Chondrocyte (in vitro differentiated cells): ENCODE results near the gene SMIM33. TPM values are rescaled to one million over a fixed set of nuclear protein-coding genes. Genes with fewer than 3 reads are reported as not detected.
A peak's percentile ranks its signal among the peaks of the same experiment; 100 is the strongest.
"Not testable (repeated sequence)": the region's sequence is repeated elsewhere in the genome, so short reads cannot be mapped to it uniquely, and the experiment has no call there.

Source experiments
- DNase-seq: peaks from one replicate; pipeline ENCODE4 v3.0.0; 2021; ENCODE audit warnings: mixed read lengths, low spot score
- H3K27ac Mint-ChIP-seq: one replicate; pipeline ENCODE4 v1.8.0; 2021; ENCODE audit warnings: mild to moderate bottlenecking, moderate library complexity, mixed read lengths; ENCODE audit not compliant: unreplicated experiment
- H3K27me3 Mint-ChIP-seq: 2 replicates; pipeline ENCODE4 v1.8.0; 2021; ENCODE audit warnings: low read depth, mixed read lengths
- H3K36me3 Mint-ChIP-seq: 2 replicates; pipeline ENCODE4 v1.8.0; 2021; ENCODE audit warnings: low read depth, mixed read lengths
- H3K4me1 Mint-ChIP-seq: 2 replicates; pipeline ENCODE4 v1.8.0; 2021; ENCODE audit warnings: low read depth, mild to moderate bottlenecking, mixed read lengths
- H3K4me3 Mint-ChIP-seq: one replicate; pipeline ENCODE4 v1.8.0; 2021; ENCODE audit warnings: mild to moderate bottlenecking, moderate library complexity, mixed read lengths; ENCODE audit not compliant: unreplicated experiment
- H3K9me3 Mint-ChIP-seq: 2 replicates; pipeline ENCODE4 v1.8.0; 2021; ENCODE audit warnings: low read depth, mixed read lengths
- total RNA-seq: library from RNA; stranded (reverse); gene quantifications from 3 replicates; pipeline ENCODE4 v1.2.1, GENCODE V29; 2021
- TF ChIP-seq, protein P1 (sequence below): fragments of 200-600 bp; sonication (generic); IDR thresholded peaks from 2 replicates; pipeline ENCODE4 v1.5.0; 2021; ENCODE audit warnings: antibody characterized with exemption, mild to moderate bottlenecking, moderate library complexity

The SMIM33 gene
- total RNA-seq, 1 donor from 2014 or later, result not detected

DNA sequence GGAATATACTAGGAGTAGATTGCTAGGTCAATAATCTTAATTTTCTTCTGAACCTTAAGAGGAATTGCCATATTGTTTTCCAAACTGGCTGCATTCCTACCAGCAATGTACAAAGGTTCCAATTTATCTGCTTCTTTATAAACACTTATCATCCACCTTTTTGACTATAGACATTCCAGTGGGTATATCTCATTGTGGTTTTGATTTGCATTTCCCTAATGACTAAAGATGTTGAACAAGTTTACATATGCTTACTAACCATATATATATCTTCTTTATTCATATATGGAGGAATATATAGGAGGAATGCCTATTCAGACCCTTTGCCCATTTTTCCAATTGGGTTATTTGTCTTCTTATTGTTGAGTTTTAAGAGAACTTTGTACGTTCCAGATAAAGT is 39.1 kb upstream of the SMIM33 start:
- DNase-seq, result no peak
- no peak overlapping the region for H3K27ac Mint-ChIP-seq
- peaks cover 8% of the 10 kb centered on the region for H3K4me1 Mint-ChIP-seq
- H3K9me3 Mint-ChIP-seq, result no peaks in the 10 kb centered on the region
- no peak overlapping the region for H3K4me3 Mint-ChIP-seq
- H3K27me3 Mint-ChIP-seq, result no peaks in the 10 kb centered on the region
- TF ChIP-seq, protein P1, sequence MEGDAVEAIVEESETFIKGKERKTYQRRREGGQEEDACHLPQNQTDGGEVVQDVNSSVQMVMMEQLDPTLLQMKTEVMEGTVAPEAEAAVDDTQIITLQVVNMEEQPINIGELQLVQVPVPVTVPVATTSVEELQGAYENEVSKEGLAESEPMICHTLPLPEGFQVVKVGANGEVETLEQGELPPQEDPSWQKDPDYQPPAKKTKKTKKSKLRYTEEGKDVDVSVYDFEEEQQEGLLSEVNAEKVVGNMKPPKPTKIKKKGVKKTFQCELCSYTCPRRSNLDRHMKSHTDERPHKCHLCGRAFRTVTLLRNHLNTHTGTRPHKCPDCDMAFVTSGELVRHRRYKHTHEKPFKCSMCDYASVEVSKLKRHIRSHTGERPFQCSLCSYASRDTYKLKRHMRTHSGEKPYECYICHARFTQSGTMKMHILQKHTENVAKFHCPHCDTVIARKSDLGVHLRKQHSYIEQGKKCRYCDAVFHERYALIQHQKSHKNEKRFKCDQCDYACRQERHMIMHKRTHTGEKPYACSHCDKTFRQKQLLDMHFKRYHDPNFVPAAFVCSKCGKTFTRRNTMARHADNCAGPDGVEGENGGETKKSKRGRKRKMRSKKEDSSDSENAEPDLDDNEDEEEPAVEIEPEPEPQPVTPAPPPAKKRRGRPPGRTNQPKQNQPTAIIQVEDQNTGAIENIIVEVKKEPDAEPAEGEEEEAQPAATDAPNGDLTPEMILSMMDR, result no peak
- H3K36me3 Mint-ChIP-seq, result peaks cover 11% of the 10 kb centered on the region

GRCh38 chr5:139435676-139436075 is 35.1 kb upstream of the SMIM33 start:
- peaks cover 8% of the 10 kb centered on the region for H3K36me3 Mint-ChIP-seq
- peaks cover 17% of the 10 kb centered on the region for H3K4me1 Mint-ChIP-seq
- H3K4me3 Mint-ChIP-seq, result no peak overlapping the region
- no peaks in the 10 kb centered on the region for H3K9me3 Mint-ChIP-seq
- DNase-seq, result no peak
- no peaks in the 10 kb centered on the region for H3K27me3 Mint-ChIP-seq
- H3K27ac Mint-ChIP-seq, result no peak overlapping the region
- TF ChIP-seq, protein P1, result no peak

- peaks cover 19% of the 10 kb centered on the region for H3K4me1 Mint-ChIP-seq
- H3K36me3 Mint-ChIP-seq, result peaks cover 8% of the 10 kb centered on the region
- H3K9me3 Mint-ChIP-seq, result no peaks in the 10 kb centered on the region
- H3K4me3 Mint-ChIP-seq, result peak overlapping the region; percentile 99
- no peak for DNase-seq
- peak overlapping the region; percentile 49 for H3K27ac Mint-ChIP-seq
- TF ChIP-seq, protein P1, result no peak
- H3K27me3 Mint-ChIP-seq, result no peaks in the 10 kb centered on the region
Observed at GRCh38 chr5:139438707-139439012, 32.1 kb upstream of the SMIM33 start.

GRCh38 chr5:139439013-139439903 is 31.5 kb upstream of the SMIM33 start, which contains the start of gene DNAJC18:
Gene DNAJC18, minus strand, starts transcription at chr5:139439525. Its CDS starts 80 bp downstream, at chr5:139439445.
- TF ChIP-seq, protein P1, result no peak
- peak; percentile 96 for DNase-seq

DNA sequence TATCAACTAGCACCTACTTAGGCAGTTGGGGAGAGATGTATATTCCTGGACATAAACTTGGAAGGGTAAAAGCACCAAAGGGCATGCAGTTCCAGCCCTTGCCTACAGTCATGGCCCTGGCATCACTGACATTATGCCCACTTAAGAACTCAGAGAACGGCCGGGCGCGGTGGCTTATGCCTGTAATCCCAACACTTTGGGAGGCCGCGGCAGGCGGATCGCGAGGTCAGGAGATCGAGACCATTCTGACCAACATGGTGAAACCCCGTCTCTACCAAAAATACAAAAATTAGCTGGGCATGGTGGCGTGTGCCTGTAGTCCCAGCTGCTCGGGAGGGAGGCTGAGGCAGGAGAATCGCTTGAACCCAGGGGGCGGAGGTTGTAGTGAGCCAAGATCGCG is 30.4 kb upstream of the SMIM33 start:
- H3K4me1 Mint-ChIP-seq, result peaks cover 35% of the 10 kb centered on the region
- H3K9me3 Mint-ChIP-seq, H3K27me3 Mint-ChIP-seq, DNase-seq, H3K4me3 Mint-ChIP-seq, H3K36me3 Mint-ChIP-seq, H3K27ac Mint-ChIP-seq: not testable (repeated sequence)

More at GRCh38 chr5:139439013-139439903, 31.5 kb upstream of the SMIM33 start, which contains the start of gene DNAJC18:
- Mint-ChIP-seq H3K4me1 (peaks cover 25% of the 10 kb centered on the region), H3K36me3 (peaks cover 8% of the 10 kb centered on the region), H3K9me3 (no peaks in the 10 kb centered on the region), H3K27ac (peak within 1 kb of the TSS; percentile 98), H3K4me3 (peak within 1 kb of the TSS; percentile 99), H3K27me3 (no peaks in the 10 kb centered on the region)
